C4-2B (cell line): ENCODE data around the gene OIT3.

Experiments
- H3K27ac ChIP-seq: fragments of 450-650 bp; 2 replicates; pipeline ENCODE4 v1.5.1; 2017
- CTCF ChIP-seq: fragments of 450-650 bp; conservative IDR thresholded peaks from 2 replicates; pipeline ENCODE4 v1.5.1; 2017; ENCODE audit warnings: mild to moderate bottlenecking
- ZFX ChIP-seq: fragments of 450-650 bp; IDR thresholded peaks from 2 replicates; pipeline ENCODE4 v1.6.1; 2017

Gene OIT3

GRCh38 chr10:72893136-72893798 is at the start of gene OIT3:
TSS of gene OIT3 (plus strand) at chr10:72893739. CDS start at chr10:72893799, 60 bp downstream.
- no peak within 1 kb of the TSS for H3K27ac ChIP-seq
- TF ChIP-seq ZFX (no peak), CTCF (no peak)

- TF ChIP-seq ZFX: no peak
- no peak for TF ChIP-seq CTCF
- H3K27ac ChIP-seq: no peak overlapping the region
Measured at GRCh38 chr10:72846238-72846637, 47.3 kb upstream of the OIT3 start.

GRCh38 chr10:72847681-72848080 is 45.9 kb upstream of the OIT3 start:
- no peak overlapping the region for H3K27ac ChIP-seq
- TF ChIP-seq CTCF (no peak), ZFX (no peak)

- TF ChIP-seq CTCF (no peak), ZFX (no peak)
- no peak overlapping the region for H3K27ac ChIP-seq
Measured at GRCh38 chr10:72850861-72851260, 42.7 kb upstream of the OIT3 start.

- no peak overlapping the region for H3K27ac ChIP-seq
- TF ChIP-seq ZFX: no peak
Measured at GRCh38 chr10:72851509-72851908, 42.0 kb upstream of the OIT3 start.

- no peak overlapping the region for H3K27ac ChIP-seq
- TF ChIP-seq ZFX (no peak), CTCF (no peak)
Measured at GRCh38 chr10:72852508-72852907, 41.0 kb upstream of the OIT3 start.

GRCh38 chr10:72855129-72855528 is 38.4 kb upstream of the OIT3 start:
- TF ChIP-seq ZFX (no peak), CTCF (no peak)
- no peak overlapping the region for H3K27ac ChIP-seq

- no peak overlapping the region for H3K27ac ChIP-seq
- TF ChIP-seq ZFX (no peak), CTCF (no peak)
Measured at GRCh38 chr10:72855790-72856189, 37.7 kb upstream of the OIT3 start.
